ENCODE measurements around the gene CCDC14. TPM values are rescaled to one million over a fixed set of nuclear protein-coding genes. Genes with fewer than 3 reads are reported as not detected.

CCDC14 gene
- 10.8 and 11.5 TPM in 2 replicates for total RNA-seq

GRCh38 chr3:123960781-123961507 lies at the start of gene CCDC14:
TSS of gene CCDC14 (minus strand) at chr3:123961229. CDS start at chr3:123961173, 56 bp downstream.

GRCh38 chr3:123991730-123992588 lies 30.9 kb upstream of the CCDC14 start, which contains the start of gene ROPN1:
TSS of gene ROPN1 (minus strand) at chr3:123992124. CDS start at chr3:123980481, 11,643 bp downstream.

GRCh38 chr3:123884203-123884831 lies 76.7 kb downstream of the CCDC14 start, which contains the start of gene MYLK:
TSS of gene MYLK (minus strand) at chr3:123884332. CDS start at chr3:123793841, 90,491 bp downstream.

Other genes with a start within 250 kb of the CCDC14 start
- 9.7 and 11.2 TPM in 2 replicates for gene MYLK, start 76.9 kb downstream of the CCDC14 start, total RNA-seq
- gene ROPN1, start 30.9 kb upstream of the CCDC14 start, total RNA-seq = not detected in 2 replicates
- gene KALRN, start 72.1 kb upstream of the CCDC14 start, total RNA-seq = 0.87 and 2.0 TPM in 2 replicates